ENCODE data around the gene TEP1.

TEP1 gene

GRCh38 chr14:20429801-20430669 lies 16.7 kb upstream of the TEP1 start:
- no peak for DNase-seq

GRCh38 chr14:20428802-20429201 lies 15.5 kb upstream of the TEP1 start:
- DNase-seq = no peak

- no peak for DNase-seq
Observed at GRCh38 chr14:20428010-20428365, 14.7 kb upstream of the TEP1 start.

GRCh38 chr14:20427231-20428009 lies 14.1 kb upstream of the TEP1 start:
- peak in 1 of 5 experiments; percentile 54 for DNase-seq

- no peak for DNase-seq
Observed at GRCh38 chr14:20424851-20425250, 11.6 kb upstream of the TEP1 start.

- DNase-seq = no peak
Observed at GRCh38 chr14:20422886-20423285, 9.6 kb upstream of the TEP1 start.

GRCh38 chr14:20421267-20421666 lies 8.0 kb upstream of the TEP1 start:
- no peak for DNase-seq

- no peak for DNase-seq
Observed at GRCh38 chr14:20419419-20419818, 6.1 kb upstream of the TEP1 start.

GRCh38 chr14:20418501-20418909 lies 5.2 kb upstream of the TEP1 start:
- no peak for DNase-seq

GRCh38 chr14:20417250-20418186 lies 4.2 kb upstream of the TEP1 start:
- no peak for DNase-seq

- no peak for DNase-seq
Observed at GRCh38 chr14:20416223-20416622, 2.9 kb upstream of the TEP1 start.

- peak in 2 of 5 experiments; percentile 33 to 71 for DNase-seq
Observed at GRCh38 chr14:20415782-20416206, 2.5 kb upstream of the TEP1 start.

GRCh38 chr14:20413744-20414082 lies 412 bp upstream of the TEP1 start:
- peak in 2 of 5 experiments; percentile 15 to 65 for DNase-seq

GRCh38 chr14:20412411-20412810 lies 890 bp downstream of the TEP1 start:
- DNase-seq = peak in 2 of 5 experiments; percentile 34 to 58

- DNase-seq = no peak
Observed at GRCh38 chr14:20409226-20409625, 4.1 kb downstream of the TEP1 start.

- no peak for DNase-seq
Observed at GRCh38 chr14:20403521-20403920, 9.8 kb downstream of the TEP1 start.

GRCh38 chr14:20400965-20401593 lies 12.2 kb downstream of the TEP1 start:
- no peak for DNase-seq

- DNase-seq = no peak
Observed at GRCh38 chr14:20400589-20400964, 12.7 kb downstream of the TEP1 start.

- DNase-seq = no peak
Observed at GRCh38 chr14:20397511-20397910, 15.8 kb downstream of the TEP1 start.

- no peak for DNase-seq
Observed at GRCh38 chr14:20391505-20391904, 21.8 kb downstream of the TEP1 start.

GRCh38 chr14:20388159-20388558 lies 25.1 kb downstream of the TEP1 start:
- no peak for DNase-seq

- no peak for DNase-seq
Observed at GRCh38 chr14:20387576-20387975, 25.7 kb downstream of the TEP1 start.

Measured in T-helper 2 cell (primary cell).